Fibroblast of skin of right quadriceps (primary cell): Measurements from ENCODE around the gene ZNF333.
"Not testable (repeated sequence)": the region's sequence is repeated elsewhere in the genome, so short reads cannot be mapped to it uniquely, and the experiment has no call there.

Source experiments
- DNase-seq: peaks from one replicate; pipeline ENCODE4 v3.0.0-alpha.2; 2013

ZNF333 gene

GRCh38 chr19:14700711-14701375, 11.0 kb downstream of the ZNF333 start:
- DNase-seq: no peak

GRCh38 chr19:14703833-14704232, 14.0 kb downstream of the ZNF333 start:
- DNase-seq: no peak

- DNase-seq: no peak
These were observed 14.6 kb downstream of the ZNF333 start for GRCh38 chr19:14704450-14704849.

GRCh38 chr19:14715841-14716240, 26.0 kb downstream of the ZNF333 start:
- DNase-seq: no peak

- peak; percentile 5 for DNase-seq
These were observed 28.8 kb downstream of the ZNF333 start for GRCh38 chr19:14718522-14719116.

GRCh38 chr19:14719162-14719561, 29.3 kb downstream of the ZNF333 start:
- DNase-seq: no peak

- no peak for DNase-seq
These were observed 32.3 kb downstream of the ZNF333 start for GRCh38 chr19:14722127-14722526.

GRCh38 chr19:14728595-14728994, 38.7 kb downstream of the ZNF333 start:
- no peak for DNase-seq

GRCh38 chr19:14731200-14731599, 41.4 kb downstream of the ZNF333 start:
- no peak for DNase-seq

GRCh38 chr19:14732510-14732909, 42.7 kb downstream of the ZNF333 start:
- no peak for DNase-seq

GRCh38 chr19:14733574-14733973, 43.7 kb downstream of the ZNF333 start:
- no peak for DNase-seq

- no peak for DNase-seq
These were observed 46.1 kb downstream of the ZNF333 start for GRCh38 chr19:14735915-14736314.

- no peak for DNase-seq
These were observed 57.0 kb downstream of the ZNF333 start for GRCh38 chr19:14746886-14747285.

- DNase-seq: no peak
These were observed 58.8 kb downstream of the ZNF333 start for GRCh38 chr19:14748601-14749000.

- DNase-seq: no peak
These were observed 69.0 kb downstream of the ZNF333 start for GRCh38 chr19:14758816-14759215.

- DNase-seq: no peak
These were observed 71.8 kb downstream of the ZNF333 start for GRCh38 chr19:14761607-14762006.

- no peak for DNase-seq
These were observed 72.3 kb downstream of the ZNF333 start for GRCh38 chr19:14762111-14762510.

GRCh38 chr19:14763497-14764145, 73.8 kb downstream of the ZNF333 start:
- no peak for DNase-seq

- DNase-seq: no peak
These were observed 74.6 kb downstream of the ZNF333 start for GRCh38 chr19:14764401-14764800.

GRCh38 chr19:14765403-14765802, 75.6 kb downstream of the ZNF333 start:
- not testable (repeated sequence) for DNase-seq

GRCh38 chr19:14765841-14766240, 76.0 kb downstream of the ZNF333 start:
- DNase-seq: not testable (repeated sequence)

GRCh38 chr19:14767466-14767971, 77.7 kb downstream of the ZNF333 start:
- no peak for DNase-seq

- no peak for DNase-seq
These were observed 78.2 kb downstream of the ZNF333 start for GRCh38 chr19:14768001-14768400.

- DNase-seq: no peak
These were observed 79.4 kb downstream of the ZNF333 start for GRCh38 chr19:14769201-14769600.
